CD14-positive monocyte (primary cell): ENCODE results near the gene OSCP1. TPM values are rescaled to one million over a fixed set of nuclear protein-coding genes. Genes with fewer than 3 reads are reported as not detected.

Experiments
- DNase-seq, 3 donors: peaks; one replicate each; pipeline ENCODE4 v3.0.0-alpha.2; 2011 to 2022
- H2AFZ ChIP-seq: 2 replicates; pipeline ENCODE4 v1.6.0; 2012; ENCODE audit warnings: mild to moderate bottlenecking, low read depth, low read length, inconsistent platforms; ENCODE audit not compliant: insufficient read depth, poor library complexity, severe bottlenecking
- H3K27ac ChIP-seq, 2 donors: 1 replicate in 1 of 2; 2 replicates in 1 of 2; pipeline ENCODE4 v1.5.1; 2012 to 2013; ENCODE audit warnings: low read length in 2 of 2, control low read depth in 1 of 2, inconsistent platforms in 1 of 2, low read depth in 1 of 2, mild to moderate bottlenecking in 1 of 2
- H3K27me3 ChIP-seq, 2 donors: one replicate each; pipeline versions ENCODE4 v1.6.0 to v1.6.1; 2011 to 2013; ENCODE audit warnings: low read length in 2 of 2; ENCODE audit not compliant: control insufficient read depth in 2 of 2, insufficient read depth in 2 of 2
- H3K36me3 ChIP-seq, 2 donors: replicated peaks in 1 of 2; 1 replicate in 1 of 2; 2 replicates in 1 of 2; pipeline versions ENCODE4 v1.5.1 to v1.6.1; 2012 to 2013; ENCODE audit warnings: low read length in 2 of 2, control low read depth in 1 of 2, inconsistent platforms in 1 of 2, mild to moderate bottlenecking in 1 of 2; ENCODE audit not compliant: insufficient read depth in 2 of 2, control insufficient read depth in 1 of 2
- H3K4me1 ChIP-seq, 2 donors: 1 replicate in 1 of 2; 2 replicates in 1 of 2; pipeline versions ENCODE4 v1.5.1 to v1.6.1; 2012 to 2013; ENCODE audit warnings: low read length in 2 of 2, control low read depth in 1 of 2, inconsistent platforms in 1 of 2, mild to moderate bottlenecking in 1 of 2, moderate library complexity in 1 of 2; ENCODE audit not compliant: insufficient read depth in 2 of 2, control insufficient read depth in 1 of 2
- H3K4me2 ChIP-seq: replicated peaks from 2 replicates; pipeline ENCODE3; 2012; ENCODE audit warnings: low read length, moderate library complexity, mild to moderate bottlenecking; ENCODE audit not compliant: poor library complexity, severe bottlenecking; ENCODE audit errors: extremely low read depth
- H3K4me3 ChIP-seq, 3 experiments: fragments of 200-600 bp in 1 of 3; sonication (generic) in 1 of 3; replicated peaks in 1 of 3; 1 replicate in 2 of 3; 2 replicates in 1 of 3; pipeline ENCODE4 v1.5.1; 2011 to 2013; ENCODE audit warnings: low read length in 3 of 3, mild to moderate bottlenecking in 3 of 3, control low read depth in 2 of 3, low read depth in 2 of 3, inconsistent platforms in 1 of 3, moderate library complexity in 1 of 3
- H3K79me2 ChIP-seq: 2 replicates; pipeline ENCODE4 v1.6.0; 2012; ENCODE audit warnings: mild to moderate bottlenecking, control low read depth, inconsistent platforms, low read length, moderate library complexity; ENCODE audit not compliant: insufficient read depth
- H3K9ac ChIP-seq: 2 replicates; pipeline ENCODE4 v1.6.0; 2017; ENCODE audit warnings: low read length, mild to moderate bottlenecking; ENCODE audit not compliant: insufficient read depth, poor library complexity, severe bottlenecking
- H3K9me3 ChIP-seq, 2 donors: replicated peaks in 1 of 2; 1 replicate in 1 of 2; 2 replicates in 1 of 2; pipeline versions ENCODE4 v1.5.1 to v1.6.1; 2012 to 2013; ENCODE audit warnings: low read length in 2 of 2, control low read depth in 1 of 2; ENCODE audit not compliant: control insufficient read depth in 1 of 2, insufficient read depth in 1 of 2
- H4K20me1 ChIP-seq: 2 replicates; pipeline ENCODE4 v1.6.0; 2012; ENCODE audit warnings: mild to moderate bottlenecking, low read length, control low read depth, moderate library complexity; ENCODE audit not compliant: insufficient read depth
- H3K27ac Mint-ChIP-seq, 7 donors: one replicate each; pipeline ENCODE4 v1.8.0; 2020; ENCODE audit warnings: mild to moderate bottlenecking in 7 of 7, mixed read lengths in 7 of 7, moderate library complexity in 6 of 7, inconsistent platforms in 2 of 7
- H3K27me3 Mint-ChIP-seq, 3 donors: one replicate each; pipeline ENCODE4 v1.8.0; 2021 to 2022; ENCODE audit warnings: low read depth in 3 of 3, mild to moderate bottlenecking in 3 of 3, mixed read lengths in 3 of 3, moderate library complexity in 3 of 3, inconsistent platforms in 1 of 3
- H3K36me3 Mint-ChIP-seq, 2 donors: one replicate each; pipeline ENCODE4 v1.8.0; 2020; ENCODE audit warnings: mixed read lengths in 2 of 2, inconsistent platforms in 1 of 2, mild to moderate bottlenecking in 1 of 2
- H3K4me1 Mint-ChIP-seq: one replicate; pipeline ENCODE4 v1.8.0; 2020; ENCODE audit warnings: mild to moderate bottlenecking, mixed read lengths
- H3K4me3 Mint-ChIP-seq, 2 donors: one replicate each; pipeline ENCODE4 v1.8.0; 2020; ENCODE audit warnings: mild to moderate bottlenecking in 2 of 2, mixed read lengths in 2 of 2, moderate library complexity in 1 of 2
- H3K9me3 Mint-ChIP-seq, 7 donors: one replicate each; pipeline ENCODE4 v1.8.0; 2020 to 2022; ENCODE audit warnings: mixed read lengths in 7 of 7, mild to moderate bottlenecking in 6 of 7, moderate library complexity in 6 of 7, inconsistent platforms in 2 of 7
- WGBS: methylation state at CpG from one replicate; pipeline ENCODE4 v1.1.5; 2013; ENCODE audit warnings: missing lambda C conversion rate; ENCODE audit not compliant: insufficient coverage; 5-methylcytosine and 5-hydroxymethylcytosine counted together
- intact Hi-C, 2 donors: fragments of 100-400 bp; cut with micrococcal nuclease; formaldehyde crosslinking; loops; one replicate each; pipeline versions ENCODE4 v1.15.0 to v1.15.1; 2023
- polyA plus RNA-seq, 3 donors: library from polyadenylated mRNA; depleted of rRNA in 1 of 3; unstranded in 2 of 3; stranded (reverse) in 1 of 3; fragments of 300-500 nt in 2 of 3; fragments of >200 nt in 1 of 3; fragmentation: Illumina TruSeq in 2 of 3; gene quantifications; 1 replicate in 2 of 3; 2 replicates in 1 of 3; pipeline ENCODE4 v1.2.3, GENCODE V29; 2012 to 2021
- TF ChIP-seq, protein P1 (sequence below): fragments of 200-600 bp; IDR thresholded peaks from one replicate; pipeline ENCODE4 v1.8.0; 2022; ENCODE audit warnings: antibody characterized with exemption, mild to moderate bottlenecking

Gene OSCP1
- polyA plus RNA-seq, 3 donors = 0.12 to 0.82 TPM; not detected in 1

DNA sequence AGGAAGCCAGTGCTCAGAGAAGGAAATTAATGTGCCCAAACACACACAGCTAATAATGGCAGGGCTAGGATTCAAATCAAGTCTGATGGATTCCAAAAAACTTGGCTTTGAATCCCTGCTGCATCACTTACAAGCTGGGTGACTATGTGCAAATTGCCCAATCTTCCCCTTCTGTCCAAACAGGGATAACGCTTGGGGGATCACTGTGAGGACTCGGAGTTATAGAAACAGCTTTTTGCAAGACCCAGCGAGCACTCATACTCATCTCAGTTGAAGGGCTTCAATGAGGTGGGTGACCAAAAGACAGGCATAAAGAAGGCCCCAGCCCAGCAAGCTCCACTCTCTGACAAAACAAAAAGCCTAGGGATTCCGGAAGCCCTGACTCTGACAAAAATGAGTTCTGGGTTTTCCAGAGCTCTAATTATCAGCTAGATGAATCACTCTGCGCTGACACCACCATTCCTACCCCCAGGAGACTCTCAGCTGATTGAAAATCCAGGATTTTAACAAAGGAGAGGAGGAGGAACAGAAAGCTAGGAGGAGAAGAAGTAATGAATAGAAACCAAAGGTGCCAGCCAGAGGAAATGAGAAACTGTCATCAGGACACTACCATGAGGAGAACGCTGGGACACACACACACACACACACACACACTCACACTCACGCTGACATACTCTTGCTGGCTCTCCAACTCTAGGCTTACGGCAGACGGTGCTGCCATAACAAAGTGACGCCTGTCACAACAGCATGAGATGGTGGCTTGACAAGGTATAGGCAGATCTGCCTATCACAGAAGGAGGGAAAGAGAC lies 62.9 kb downstream of the OSCP1 start:
- peak overlapping the region; percentile 83 for H3K9ac ChIP-seq
- peaks cover 16 to 19% of the 10 kb centered on the region in 2 donors for H3K36me3 ChIP-seq
- H2AFZ ChIP-seq = peak overlapping the region; percentile 36
- H3K4me3 ChIP-seq = peak overlapping the region in 2 of 3 experiments; percentile 26 to 89
- H3K4me2 ChIP-seq = peak overlapping the region; percentile 74
- WGBS = 33% methylated on average over 2 of the region's 10 CpGs
- Mint-ChIP-seq H3K9me3 (peaks cover 0 to 1% (median 0%) of the 10 kb centered on the region in 7 donors), H3K27me3 (peaks cover 0 to 4% (median 0%) of the 10 kb centered on the region in 3 donors), H3K4me3 (peak overlapping the region; percentile 83 to 97), H3K4me1 (peaks cover 73% of the 10 kb centered on the region), H3K36me3 (peaks cover 37 to 44% of the 10 kb centered on the region in 2 donors), H3K27ac (peak overlapping the region; percentile 99 to 100 (median 100))
- H4K20me1 ChIP-seq = peaks cover 20% of the 10 kb centered on the region
- no peaks in the 10 kb centered on the region for H3K27me3 ChIP-seq
- peaks cover 50% of the 10 kb centered on the region for H3K79me2 ChIP-seq
- peak overlapping the region; percentile 92 to 100 for H3K27ac ChIP-seq
- peaks cover 63 to 73% of the 10 kb centered on the region in 2 donors for H3K4me1 ChIP-seq
- intact Hi-C loops = no loop called here
- H3K9me3 ChIP-seq = no peaks in the 10 kb centered on the region
- TF ChIP-seq, protein P1, sequence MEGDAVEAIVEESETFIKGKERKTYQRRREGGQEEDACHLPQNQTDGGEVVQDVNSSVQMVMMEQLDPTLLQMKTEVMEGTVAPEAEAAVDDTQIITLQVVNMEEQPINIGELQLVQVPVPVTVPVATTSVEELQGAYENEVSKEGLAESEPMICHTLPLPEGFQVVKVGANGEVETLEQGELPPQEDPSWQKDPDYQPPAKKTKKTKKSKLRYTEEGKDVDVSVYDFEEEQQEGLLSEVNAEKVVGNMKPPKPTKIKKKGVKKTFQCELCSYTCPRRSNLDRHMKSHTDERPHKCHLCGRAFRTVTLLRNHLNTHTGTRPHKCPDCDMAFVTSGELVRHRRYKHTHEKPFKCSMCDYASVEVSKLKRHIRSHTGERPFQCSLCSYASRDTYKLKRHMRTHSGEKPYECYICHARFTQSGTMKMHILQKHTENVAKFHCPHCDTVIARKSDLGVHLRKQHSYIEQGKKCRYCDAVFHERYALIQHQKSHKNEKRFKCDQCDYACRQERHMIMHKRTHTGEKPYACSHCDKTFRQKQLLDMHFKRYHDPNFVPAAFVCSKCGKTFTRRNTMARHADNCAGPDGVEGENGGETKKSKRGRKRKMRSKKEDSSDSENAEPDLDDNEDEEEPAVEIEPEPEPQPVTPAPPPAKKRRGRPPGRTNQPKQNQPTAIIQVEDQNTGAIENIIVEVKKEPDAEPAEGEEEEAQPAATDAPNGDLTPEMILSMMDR = no peak
- DNase-seq = peak; percentile 78 to 91 (median 81)

- peaks cover 28% of the 10 kb centered on the region for H4K20me1 ChIP-seq
- peaks cover 63 to 73% of the 10 kb centered on the region in 2 donors for H3K4me1 ChIP-seq
- no peak overlapping the region for H2AFZ ChIP-seq
- H3K9me3 ChIP-seq = no peaks in the 10 kb centered on the region
- H3K9me3 Mint-ChIP-seq = no peaks in the 10 kb centered on the region
- H3K27ac Mint-ChIP-seq = peak overlapping the region; percentile 99 to 100 (median 100)
- peak overlapping the region; percentile 74 for H3K4me2 ChIP-seq
- no peaks in the 10 kb centered on the region for H3K27me3 ChIP-seq
- peak overlapping the region; percentile 92 to 100 for H3K27ac ChIP-seq
- H3K36me3 Mint-ChIP-seq = peaks cover 36 to 40% of the 10 kb centered on the region in 2 donors
- H3K4me3 Mint-ChIP-seq = peak overlapping the region; percentile 92 to 97
- peak; percentile 100 for DNase-seq
- peaks cover 74% of the 10 kb centered on the region for H3K4me1 Mint-ChIP-seq
- peaks cover 9 to 18% of the 10 kb centered on the region in 2 donors for H3K36me3 ChIP-seq
- H3K4me3 ChIP-seq = peak overlapping the region; percentile 49 to 89 (median 68)
- 6% methylated on average over 8 of the region's 14 CpGs for WGBS
- peaks cover 0 to 4% (median 0%) of the 10 kb centered on the region in 3 donors for H3K27me3 Mint-ChIP-seq
- intact Hi-C loops = loop anchor here in 1 of 2 donors (1.0 kb wide), 1 partner anchor 11 kb away; the partner anchor contains the start of gene LSM10
- H3K79me2 ChIP-seq = peaks cover 58% of the 10 kb centered on the region
- TF ChIP-seq, protein P1 = no peak
- H3K9ac ChIP-seq = peak overlapping the region; percentile 99
Measured at GRCh38 chr1:36386265-36387140, 63.7 kb downstream of the OSCP1 start.
